HUDEP-2 (cell line): ENCODE results near the gene MAN2B2.

Experiments used
- DNase-seq, 76 experiments: peaks; one replicate each; lab custom pipeline; 2025; ENCODE audit not compliant: unreplicated experiment in 76 of 76; lab: John Stamatoyannopoulos, UW

The MAN2B2 gene

DNA sequence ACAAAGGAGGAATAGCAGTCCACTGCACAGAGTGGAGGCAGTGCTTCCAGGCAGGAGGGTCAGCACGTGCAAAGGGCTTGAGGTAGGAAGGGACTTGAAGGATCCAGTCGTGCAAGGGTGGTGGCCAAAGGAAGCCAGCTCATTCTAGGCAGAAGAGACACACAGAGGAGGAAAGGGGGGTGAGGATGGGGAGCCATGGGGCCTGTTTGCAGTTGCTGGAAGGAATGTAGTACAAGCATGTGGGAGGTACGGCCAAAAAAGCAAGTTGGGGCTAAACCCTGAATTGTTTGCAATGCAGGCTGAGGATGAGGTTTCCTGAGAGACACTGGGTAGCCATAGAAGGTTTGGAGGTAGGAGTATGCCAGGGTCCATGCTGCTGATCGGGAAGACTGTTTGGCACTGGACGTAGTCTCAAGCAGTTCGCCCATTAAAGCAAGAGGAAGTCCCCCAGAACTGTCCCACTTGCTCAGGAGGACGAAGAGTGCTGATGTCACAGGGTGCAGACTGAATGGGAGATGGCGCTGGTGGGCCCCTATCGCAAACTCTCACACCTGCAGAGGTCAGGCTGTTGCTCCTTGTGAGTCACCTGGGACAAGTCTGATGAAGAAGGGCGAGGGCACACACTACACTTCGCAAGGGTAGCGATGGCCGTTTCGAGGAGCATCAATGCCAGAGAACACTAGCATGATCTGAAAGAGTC, 9.1 kb upstream of the MAN2B2 start:
- no peak for DNase-seq

GRCh38 chr4:6566391-6567190, 8.4 kb upstream of the MAN2B2 start:
- no peak for DNase-seq

DNA sequence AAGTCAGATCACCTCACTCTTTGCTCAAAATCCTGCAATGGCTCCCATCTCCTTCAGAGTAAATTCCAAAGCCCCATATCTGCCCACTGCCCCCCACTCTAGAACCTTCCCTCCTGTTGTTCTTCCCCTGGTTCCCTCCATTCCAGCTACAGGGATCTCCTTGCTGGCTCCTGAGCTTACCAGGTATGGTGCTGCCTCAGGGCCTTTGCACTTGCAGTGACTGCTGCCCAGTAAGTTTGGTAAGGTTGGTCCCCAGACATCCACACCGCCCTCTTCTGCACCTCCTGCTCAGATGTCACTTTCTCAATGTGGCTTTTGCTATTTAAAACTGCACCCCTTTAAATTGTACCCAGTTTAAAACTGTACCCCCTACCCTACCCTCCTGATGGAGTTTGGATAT, 7.8 kb upstream of the MAN2B2 start:
- no peak for DNase-seq

DNA sequence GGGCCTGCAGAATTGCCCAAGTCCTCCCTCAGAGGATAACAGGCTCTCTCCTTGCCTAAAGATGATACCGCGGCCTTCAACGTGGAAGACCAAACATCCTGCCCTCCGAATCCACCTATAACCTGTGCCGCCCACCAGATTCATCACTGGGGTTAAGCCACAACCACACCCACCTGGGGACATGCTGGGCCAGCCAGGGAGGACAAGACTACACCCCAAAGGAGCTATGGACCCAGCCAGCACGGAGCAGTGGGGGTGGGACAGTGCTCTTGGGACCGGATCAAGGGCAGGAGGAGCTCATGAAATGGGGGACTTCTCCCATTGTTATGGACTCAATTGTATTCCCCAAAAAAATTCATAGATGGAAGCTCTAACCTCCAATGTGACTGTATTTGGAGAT, 6.8 kb upstream of the MAN2B2 start:
- DNase-seq = no peak

- DNase-seq = no peak
These were observed 6.2 kb upstream of the MAN2B2 start for GRCh38 chr4:6568689-6569332.

DNA sequence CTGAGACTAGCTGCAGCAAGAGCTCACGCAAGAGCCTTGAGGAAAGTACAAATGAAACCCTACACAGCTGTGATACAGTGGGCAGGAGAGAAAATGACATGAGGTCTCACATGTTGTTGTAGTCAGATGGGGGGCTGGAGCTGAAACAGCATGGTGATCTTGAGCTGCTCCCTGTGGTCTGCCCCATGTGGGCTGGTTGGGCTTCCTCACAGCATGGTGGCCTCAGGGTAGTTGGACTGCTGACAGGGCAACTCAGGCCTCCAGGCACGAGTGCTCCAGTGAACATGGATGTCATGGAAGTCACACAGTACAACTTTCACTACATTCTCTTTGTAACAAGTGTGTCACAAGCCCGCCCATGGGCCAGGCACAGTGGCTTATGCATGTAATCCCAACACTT, 3.4 kb upstream of the MAN2B2 start:
- DNase-seq = no peak

DNA sequence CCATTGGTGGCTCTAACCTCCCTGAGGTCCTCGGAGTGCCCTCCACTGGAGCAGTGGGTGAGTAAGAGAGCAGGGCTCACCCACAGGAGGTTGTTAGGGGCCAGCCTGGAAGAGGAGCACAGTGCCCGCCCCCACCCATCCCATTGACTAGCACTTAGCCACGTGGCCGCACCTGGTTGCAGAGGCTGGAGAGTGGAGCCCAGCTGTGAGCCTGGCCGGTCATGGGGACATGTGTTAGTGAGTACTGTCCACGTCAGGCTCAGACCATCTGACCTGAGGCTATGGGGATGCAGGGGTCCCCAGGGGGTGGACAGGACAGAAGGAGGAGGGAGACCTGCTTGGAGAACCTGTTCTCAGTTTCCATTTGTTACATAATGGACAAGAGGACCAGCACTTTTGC, 1.4 kb upstream of the MAN2B2 start:
- no peak for DNase-seq

- peak in 2 of 76 experiments; percentile 1 to 11 for DNase-seq
These were observed 823 bp upstream of the MAN2B2 start for GRCh38 chr4:6573986-6574746.

- no peak for DNase-seq
These were observed 683 bp downstream of the MAN2B2 start for GRCh38 chr4:6575503-6576240.

GRCh38 chr4:6576512-6576911, 1.5 kb downstream of the MAN2B2 start:
- no peak for DNase-seq

GRCh38 chr4:6576932-6577331, 1.9 kb downstream of the MAN2B2 start:
- DNase-seq = no peak

DNA sequence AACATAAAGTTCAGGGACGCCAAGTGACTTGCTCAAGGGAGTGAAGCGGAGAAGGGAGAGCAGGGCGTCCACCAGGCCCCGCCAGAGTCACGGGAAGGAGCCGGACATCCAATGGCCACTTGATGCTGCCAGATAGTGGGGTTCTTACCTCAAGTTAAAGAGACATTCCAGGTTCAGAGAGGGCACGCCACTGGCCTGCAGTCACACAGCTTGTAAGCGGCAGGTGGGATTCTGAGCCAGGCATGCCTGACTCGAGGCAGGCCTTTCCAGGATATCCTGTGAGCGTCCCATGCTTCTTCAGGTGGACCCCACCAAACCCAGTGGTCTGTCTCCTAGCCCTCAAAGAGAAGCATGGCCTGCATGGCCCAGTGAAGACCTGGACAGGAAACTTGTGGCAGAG, 2.4 kb downstream of the MAN2B2 start:
- DNase-seq = no peak

DNA sequence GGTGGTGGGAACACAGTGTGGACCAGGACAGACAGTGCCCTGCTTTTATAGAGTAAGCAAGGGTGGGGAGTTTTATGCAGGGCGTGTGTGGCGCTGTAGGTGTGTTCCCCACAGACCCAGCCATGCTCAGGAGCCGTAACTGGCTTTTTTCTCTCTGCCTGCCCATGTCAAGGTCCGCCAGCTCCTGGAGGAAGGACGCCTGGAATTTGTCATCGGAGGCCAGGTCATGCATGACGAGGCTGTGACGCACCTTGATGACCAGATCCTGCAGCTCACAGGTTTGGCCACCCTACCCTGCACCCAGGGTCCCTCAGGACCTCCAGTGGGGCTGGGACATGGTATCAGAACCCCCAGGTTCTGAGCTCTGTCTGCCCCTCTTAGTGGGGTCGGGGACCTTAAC, 3.2 kb downstream of the MAN2B2 start:
- no peak for DNase-seq

DNA sequence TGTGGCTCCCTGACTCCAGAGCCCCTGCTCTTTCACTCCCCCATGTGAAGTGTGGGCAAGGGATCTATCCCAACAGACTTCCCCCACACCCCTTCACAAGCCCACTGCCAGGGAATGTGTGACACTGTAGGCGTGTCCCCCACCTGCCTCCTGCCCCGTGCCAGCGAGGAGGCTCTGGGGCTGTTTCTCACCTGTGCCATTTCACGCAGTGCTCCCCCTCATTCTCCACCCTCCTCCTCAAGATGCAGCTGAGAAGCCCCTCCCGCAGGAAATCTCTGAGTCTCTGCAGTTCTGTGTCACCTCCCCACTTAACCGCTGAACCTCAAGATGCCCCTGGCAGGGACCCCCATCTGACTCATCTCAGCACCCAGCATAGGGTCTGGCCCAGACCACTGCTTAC, 5.4 kb downstream of the MAN2B2 start:
- no peak for DNase-seq

DNA sequence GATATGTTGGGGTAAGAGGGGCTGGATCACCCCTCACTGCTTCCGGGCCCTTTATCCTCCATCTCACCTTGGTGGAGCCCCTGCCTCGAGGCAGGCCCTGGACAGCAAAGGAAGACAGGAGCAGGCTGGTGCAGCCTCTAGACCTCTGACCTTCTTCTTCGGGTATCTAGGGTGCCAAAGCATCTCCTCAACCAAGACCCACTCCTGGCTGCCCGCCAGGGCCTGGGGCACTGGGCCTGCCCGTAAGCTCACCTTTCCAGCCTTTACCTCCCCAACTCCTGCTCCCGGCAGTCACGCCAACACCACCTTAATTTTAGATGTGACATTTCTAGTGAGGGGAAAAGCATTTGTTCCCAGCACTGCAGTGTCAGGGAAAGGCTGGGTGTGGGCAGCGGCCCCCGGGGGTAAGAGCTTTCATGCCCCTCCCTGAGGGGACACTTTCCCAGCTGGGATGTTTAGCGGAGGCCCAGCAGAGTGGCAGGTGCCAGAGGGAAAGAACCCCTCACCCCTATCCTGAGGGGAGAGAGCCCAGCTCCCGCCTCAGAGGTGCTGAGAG, 6.7 kb downstream of the MAN2B2 start:
- DNase-seq = no peak

DNA sequence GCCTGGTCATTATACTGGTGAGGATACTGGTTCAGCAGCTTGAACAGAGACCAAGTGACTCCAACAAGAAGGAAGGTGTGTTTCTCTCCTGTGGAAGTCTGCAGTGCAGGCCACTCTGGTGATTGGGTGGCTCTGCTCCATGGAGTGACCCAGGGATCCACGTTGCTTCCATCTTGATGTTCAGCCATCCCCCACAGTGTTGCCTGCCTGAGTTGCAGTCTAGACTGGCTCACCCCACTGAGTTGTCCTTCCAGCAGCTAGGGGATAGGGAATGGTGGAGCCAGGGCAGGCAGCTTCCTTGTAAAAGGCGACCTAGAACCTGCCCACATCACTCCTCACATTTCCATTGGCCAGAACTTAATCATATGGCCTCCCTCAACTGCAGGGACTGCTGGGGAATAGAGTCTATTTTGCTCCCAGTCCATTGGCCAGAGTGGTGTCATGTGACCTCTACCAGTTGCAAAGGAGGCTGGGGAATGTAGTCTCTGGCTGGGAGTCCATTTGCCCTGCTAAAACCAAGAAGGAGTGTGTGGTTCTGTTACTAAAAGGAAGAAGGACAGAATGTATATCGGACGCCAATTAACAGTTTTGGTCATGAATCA, 8.0 kb downstream of the MAN2B2 start:
- peak in 11 of 76 experiments; percentile 8 to 37 (median 27) for DNase-seq

DNA sequence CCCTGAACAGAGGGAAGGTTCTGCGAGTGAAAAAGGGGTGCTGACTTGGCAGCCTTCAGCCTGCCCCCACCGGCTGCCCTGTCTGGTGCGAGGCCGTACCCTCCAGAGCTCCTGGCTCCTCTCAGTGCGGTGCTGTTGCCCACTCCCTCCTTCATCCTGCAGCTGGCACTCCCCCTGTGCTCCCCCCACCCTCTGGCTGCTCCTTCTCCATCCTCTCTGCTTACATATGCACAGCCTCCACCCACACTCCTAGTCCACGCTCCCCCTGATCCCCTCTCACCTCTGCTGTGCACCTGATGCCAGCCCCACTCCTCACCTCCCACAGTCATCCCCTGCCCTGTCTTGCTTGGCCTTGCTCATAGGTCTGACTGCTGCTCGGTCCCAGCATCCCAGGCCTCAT, 9.9 kb downstream of the MAN2B2 start:
- DNase-seq = no peak

DNA sequence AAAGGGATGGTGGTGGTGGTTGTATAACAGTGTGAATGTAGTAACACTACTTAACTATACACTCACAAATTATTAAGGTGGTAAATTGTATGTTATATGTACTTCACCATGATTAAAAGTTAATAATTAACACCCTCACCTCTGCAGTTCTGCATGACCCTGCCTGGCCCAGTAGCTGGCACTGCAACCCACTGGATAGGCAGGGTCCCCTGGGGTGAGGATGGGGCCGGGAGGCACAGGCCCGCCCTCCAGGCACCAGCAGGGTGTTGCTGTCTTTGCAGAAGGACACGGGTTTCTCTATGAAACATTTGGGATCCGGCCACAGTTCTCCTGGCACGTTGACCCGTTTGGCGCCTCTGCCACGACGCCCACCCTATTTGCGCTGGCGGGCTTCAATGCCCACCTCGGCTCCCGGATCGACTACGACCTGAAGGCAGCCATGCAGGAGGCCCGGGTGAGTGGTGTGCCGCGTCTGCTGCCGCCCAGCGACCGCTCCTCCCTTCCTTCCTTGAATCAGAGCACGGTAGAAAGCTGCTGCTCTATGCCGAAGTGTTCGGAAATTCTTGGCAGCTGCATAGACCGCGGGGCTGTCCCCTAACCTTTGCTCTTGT, 11.8 kb downstream of the MAN2B2 start:
- no peak for DNase-seq

DNA sequence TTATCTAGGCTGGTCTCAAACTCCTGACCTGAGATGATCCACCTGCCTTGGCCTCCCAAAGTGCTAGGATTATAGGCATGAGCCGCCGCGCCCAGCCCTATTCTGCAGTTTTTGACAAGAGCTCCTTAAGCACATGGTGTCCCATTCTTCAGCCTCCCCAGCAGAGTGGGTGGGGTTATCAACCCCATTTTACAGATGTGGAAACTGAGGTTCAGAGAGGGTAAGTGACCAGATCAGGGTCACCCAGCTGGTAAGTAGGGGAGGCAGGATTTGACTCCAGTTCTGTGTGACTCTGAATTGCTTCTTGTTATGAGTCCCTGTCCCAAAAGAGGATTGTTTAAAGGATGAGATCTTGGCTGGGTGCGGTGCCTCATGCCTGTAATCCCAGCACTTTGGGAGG, 14.5 kb downstream of the MAN2B2 start:
- DNase-seq = no peak
